ENCODE results near the gene TAF1A. TPM values are rescaled to one million over a fixed set of nuclear protein-coding genes. Genes with fewer than 3 reads are reported as not detected.

Gene TAF1A
- total RNA-seq, 1 experiment from 2014 or later, result 18.4 TPM

- DNase-seq (ENCODE audit: low spot score), result no peak
- in situ Hi-C loops (cut with HindIII; ENCODE audit: low sequenced_read_pairs), result no loop called here
These were observed 11.5 kb upstream of the TAF1A start for GRCh38 chr1:222601257-222601656.

- in situ Hi-C loops (cut with HindIII; ENCODE audit: low sequenced_read_pairs), result no loop called here
- DNase-seq (ENCODE audit: low spot score), result no peak
These were observed 10.5 kb upstream of the TAF1A start for GRCh38 chr1:222600281-222600680.

- DNase-seq (ENCODE audit: low spot score), result no peak
- in situ Hi-C loops (cut with HindIII; ENCODE audit: low sequenced_read_pairs), result no loop called here
These were observed 7.0 kb upstream of the TAF1A start for GRCh38 chr1:222596696-222597095.

- in situ Hi-C loops (cut with HindIII; ENCODE audit: low sequenced_read_pairs), result no loop called here
- no peak for DNase-seq (ENCODE audit: low spot score)
These were observed 5.1 kb upstream of the TAF1A start for GRCh38 chr1:222594789-222595188.

- in situ Hi-C loops (cut with HindIII; ENCODE audit: low sequenced_read_pairs), result no loop called here
- no peak for DNase-seq (ENCODE audit: low spot score)
These were observed 2.4 kb upstream of the TAF1A start for GRCh38 chr1:222592171-222592570.

GRCh38 chr1:222588135-222588534 is 1.6 kb downstream of the TAF1A start:
- in situ Hi-C loops (cut with HindIII; ENCODE audit: low sequenced_read_pairs), result no loop called here
- DNase-seq (ENCODE audit: low spot score), result no peak

GRCh38 chr1:222586842-222587241 is 2.9 kb downstream of the TAF1A start:
- in situ Hi-C loops (cut with HindIII; ENCODE audit: low sequenced_read_pairs), result no loop called here
- no peak for DNase-seq (ENCODE audit: low spot score)

GRCh38 chr1:222583079-222583478 is 6.7 kb downstream of the TAF1A start:
- in situ Hi-C loops (cut with HindIII; ENCODE audit: low sequenced_read_pairs), result no loop called here
- no peak for DNase-seq (ENCODE audit: low spot score)

- in situ Hi-C loops (cut with HindIII; ENCODE audit: low sequenced_read_pairs), result no loop called here
- DNase-seq (ENCODE audit: low spot score), result no peak
These were observed 7.5 kb downstream of the TAF1A start for GRCh38 chr1:222582099-222582774.

GRCh38 chr1:222579316-222579715 is 10.4 kb downstream of the TAF1A start:
- in situ Hi-C loops (cut with HindIII; ENCODE audit: low sequenced_read_pairs), result no loop called here
- no peak for DNase-seq (ENCODE audit: low spot score)

- no peak for DNase-seq (ENCODE audit: low spot score)
- in situ Hi-C loops (cut with HindIII; ENCODE audit: low sequenced_read_pairs), result no loop called here
These were observed 18.9 kb downstream of the TAF1A start for GRCh38 chr1:222570837-222571236.

- in situ Hi-C loops (cut with HindIII; ENCODE audit: low sequenced_read_pairs), result no loop called here
These were observed 28.1 kb downstream of the TAF1A start for GRCh38 chr1:222561656-222562055.

GRCh38 chr1:222557574-222557973 is 32.2 kb downstream of the TAF1A start:
- in situ Hi-C loops (cut with HindIII; ENCODE audit: low sequenced_read_pairs), result no loop called here
- DNase-seq (ENCODE audit: low spot score), result no peak

More at GRCh38 chr1:222561656-222562055, 28.1 kb downstream of the TAF1A start:
- DNase-seq (ENCODE audit: low spot score), result no peak

- no peak for DNase-seq (ENCODE audit: low spot score)
- in situ Hi-C loops (cut with HindIII; ENCODE audit: low sequenced_read_pairs), result no loop called here
These were observed 32.6 kb downstream of the TAF1A start for GRCh38 chr1:222557148-222557547.

- in situ Hi-C loops (cut with HindIII; ENCODE audit: low sequenced_read_pairs), result no loop called here
- DNase-seq (ENCODE audit: low spot score), result no peak
These were observed 33.6 kb downstream of the TAF1A start for GRCh38 chr1:222555992-222556615.

- no peak for DNase-seq (ENCODE audit: low spot score)
- in situ Hi-C loops (cut with HindIII; ENCODE audit: low sequenced_read_pairs), result no loop called here
These were observed 35.6 kb downstream of the TAF1A start for GRCh38 chr1:222554177-222554576.

GRCh38 chr1:222552882-222553281 is 36.9 kb downstream of the TAF1A start:
- no peak for DNase-seq (ENCODE audit: low spot score)
- in situ Hi-C loops (cut with HindIII; ENCODE audit: low sequenced_read_pairs), result no loop called here

- no peak for DNase-seq (ENCODE audit: low spot score)
- in situ Hi-C loops (cut with HindIII; ENCODE audit: low sequenced_read_pairs), result no loop called here
These were observed 41.6 kb downstream of the TAF1A start, which contains the start of gene HHIPL2 for GRCh38 chr1:222547944-222548671. TSS of gene HHIPL2 (minus strand) at chr1:222548104. CDS start at chr1:222548044, 60 bp downstream.

GRCh38 chr1:222547260-222547614 is 42.5 kb downstream of the TAF1A start:
- in situ Hi-C loops (cut with HindIII; ENCODE audit: low sequenced_read_pairs), result no loop called here
- DNase-seq (ENCODE audit: low spot score), result no peak

- in situ Hi-C loops (cut with HindIII; ENCODE audit: low sequenced_read_pairs), result no loop called here
- DNase-seq (ENCODE audit: low spot score), result no peak
These were observed 43.0 kb downstream of the TAF1A start for GRCh38 chr1:222546548-222547259.

Measured in G401 (cell line).